GM12874 (cell line): Measurements from ENCODE around the gene DNM1.
A peak's percentile ranks its signal among the peaks of the same experiment; 100 is the strongest.

Experiments used
- CTCF ChIP-seq: IDR thresholded peaks from 2 replicates; pipeline ENCODE4 v1.5.1; 2011; ENCODE audit warnings: low read depth, mild to moderate bottlenecking, control low read depth, low read length, moderate library complexity; ENCODE audit not compliant: insufficient read depth

DNM1 gene

GRCh38 chr9:128203024-128203706 lies at the start of gene DNM1:
DNM1 (plus strand) TSS chr9:128203379; CDS start chr9:128203471, 92 bp downstream.
- peak; percentile 96 for TF ChIP-seq CTCF

GRCh38 chr9:128153947-128154695 lies 49.1 kb upstream of the DNM1 start:
- no peak for TF ChIP-seq CTCF

- no peak for TF ChIP-seq CTCF
These were observed 47.3 kb upstream of the DNM1 start for GRCh38 chr9:128155736-128156500.

- no peak for TF ChIP-seq CTCF
These were observed 43.7 kb upstream of the DNM1 start for GRCh38 chr9:128159522-128159783.

- no peak for TF ChIP-seq CTCF
These were observed 43.2 kb upstream of the DNM1 start, which contains the start of gene BBLN for GRCh38 chr9:128159784-128160602. BBLN (plus strand) TSS chr9:128160265; CDS start chr9:128160408, 143 bp downstream.

- TF ChIP-seq CTCF, result no peak
These were observed 42.6 kb upstream of the DNM1 start for GRCh38 chr9:128160603-128160987.
